Retinal pigment epithelial cell (primary cell): ENCODE results near the gene WDR12.
"Not testable (repeated sequence)": the region's sequence is repeated elsewhere in the genome, so short reads cannot be mapped to it uniquely, and the experiment has no call there.

Source experiments
- DNase-seq: peaks from one replicate; pipeline ENCODE4 v3.0.0-alpha.2; 2010; ENCODE audit warnings: low read depth
- H3K4me3 ChIP-seq: 2 replicates; pipeline ENCODE4 v1.5.1; 2011; ENCODE audit warnings: mild to moderate bottlenecking, low read length, control low read depth, moderate library complexity
- CTCF ChIP-seq: conservative IDR thresholded peaks from 2 replicates; pipeline ENCODE4 v1.5.1; 2011; ENCODE audit warnings: low read depth, low read length, control low read depth, inconsistent platforms

Gene WDR12

GRCh38 chr2:202881570-202881969, 29.9 kb downstream of the WDR12 start:
- H3K4me3 ChIP-seq: no peak overlapping the region
- TF ChIP-seq CTCF: no peak
- DNase-seq: no peak

GRCh38 chr2:202877699-202878098, 33.8 kb downstream of the WDR12 start:
- no peak for DNase-seq
- TF ChIP-seq CTCF: no peak

GRCh38 chr2:202871300-202872141, 40.0 kb downstream of the WDR12 start, which contains the start of gene ICA1L:
Gene ICA1L, minus strand, starts transcription at chr2:202871766. Its CDS starts 42,757 bp downstream, at chr2:202829009.
- TF ChIP-seq CTCF: no peak
- H3K4me3 ChIP-seq: peak within 1 kb of the TSS; percentile 85

More at GRCh38 chr2:202877699-202878098, 33.8 kb downstream of the WDR12 start:
- H3K4me3 ChIP-seq: no peak overlapping the region

GRCh38 chr2:202870431-202871299, 40.8 kb downstream of the WDR12 start:
- peak overlapping the region; percentile 85 for H3K4me3 ChIP-seq
- DNase-seq: peak; percentile 16
- peak; percentile 71 for TF ChIP-seq CTCF

More at GRCh38 chr2:202871300-202872141, 40.0 kb downstream of the WDR12 start, which contains the start of gene ICA1L:
- peak; percentile 7 for DNase-seq

- TF ChIP-seq CTCF: no peak
- H3K4me3 ChIP-seq: no peak overlapping the region
- no peak for DNase-seq
Measured at GRCh38 chr2:202861987-202862386, 49.5 kb downstream of the WDR12 start.

GRCh38 chr2:202858601-202859000, 52.9 kb downstream of the WDR12 start:
- H3K4me3 ChIP-seq: no peak overlapping the region
- TF ChIP-seq CTCF: no peak
- no peak for DNase-seq

- H3K4me3 ChIP-seq, DNase-seq: not testable (repeated sequence)
Measured at GRCh38 chr2:202849343-202849742, 62.1 kb downstream of the WDR12 start.
